Spleen (tissue), 7 donors: ENCODE data around the gene TMTC2.

Source experiments
- POLR2AphosphoS5 ChIP-seq, 3 donors: sonication (generic); formaldehyde crosslinking; IDR thresholded peaks; one replicate each; pipeline ENCODE4 v1.5.1; 2017; ENCODE audit warnings: antibody characterized with exemption in 3 of 3
- TF ChIP-seq, protein P1 (sequence below), 11 experiments: fragments of 200-600 bp in 7 of 11; fragments of 450-650 bp in 4 of 11; sonication (generic) in 4 of 11; IDR thresholded peaks in 8 of 11; conservative IDR thresholded peaks in 3 of 11; 1 replicate in 7 of 11; 2 replicates in 4 of 11; pipeline versions ENCODE4 v1.4.0 to v1.8.0; 2016 to 2021; ENCODE audit warnings: antibody characterized with exemption in 11 of 11, inconsistent platforms in 4 of 11, mild to moderate bottlenecking in 1 of 11
- donor health status: DM: no; HTN: no; CAD: no; lungs with moderate emphysema.
- donor health status: DM: no; HTN: no; CAD: no.
- donor health status: DM: no; HTN: no; CAD: no.

GRCh38 chr12:82996168-82996812 lies 309.6 kb downstream of the TMTC2 start:
- no peak for TF ChIP-seq POLR2AphosphoS5 (IDR thresholded peaks at IDR 0.05)
- TF ChIP-seq, protein P1, sequence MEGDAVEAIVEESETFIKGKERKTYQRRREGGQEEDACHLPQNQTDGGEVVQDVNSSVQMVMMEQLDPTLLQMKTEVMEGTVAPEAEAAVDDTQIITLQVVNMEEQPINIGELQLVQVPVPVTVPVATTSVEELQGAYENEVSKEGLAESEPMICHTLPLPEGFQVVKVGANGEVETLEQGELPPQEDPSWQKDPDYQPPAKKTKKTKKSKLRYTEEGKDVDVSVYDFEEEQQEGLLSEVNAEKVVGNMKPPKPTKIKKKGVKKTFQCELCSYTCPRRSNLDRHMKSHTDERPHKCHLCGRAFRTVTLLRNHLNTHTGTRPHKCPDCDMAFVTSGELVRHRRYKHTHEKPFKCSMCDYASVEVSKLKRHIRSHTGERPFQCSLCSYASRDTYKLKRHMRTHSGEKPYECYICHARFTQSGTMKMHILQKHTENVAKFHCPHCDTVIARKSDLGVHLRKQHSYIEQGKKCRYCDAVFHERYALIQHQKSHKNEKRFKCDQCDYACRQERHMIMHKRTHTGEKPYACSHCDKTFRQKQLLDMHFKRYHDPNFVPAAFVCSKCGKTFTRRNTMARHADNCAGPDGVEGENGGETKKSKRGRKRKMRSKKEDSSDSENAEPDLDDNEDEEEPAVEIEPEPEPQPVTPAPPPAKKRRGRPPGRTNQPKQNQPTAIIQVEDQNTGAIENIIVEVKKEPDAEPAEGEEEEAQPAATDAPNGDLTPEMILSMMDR (IDR thresholded peaks at IDR 0.05 in 8 of 11, conservative IDR thresholded peaks at IDR 0.05 in 3 of 11) = no peak
